Vagina (tissue), 2 donors: ENCODE measurements around the gene HDAC7. TPM values are rescaled to one million over a fixed set of nuclear protein-coding genes. Genes with fewer than 3 reads are reported as not detected.

Source experiments
- DNase-seq, 2 donors: peaks; one replicate each; pipeline ENCODE4 v3.0.0-alpha.2; 2017; ENCODE audit errors: extremely low spot score in 2 of 2
- H3K27ac ChIP-seq: fragments of 200-600 bp; sonication (generic); one replicate; pipeline ENCODE4 v1.5.1; 2019
- H3K27me3 ChIP-seq: fragments of 200-600 bp; sonication (generic); one replicate; pipeline ENCODE4 v1.5.1; 2019
- H3K36me3 ChIP-seq, 2 donors: fragments of 200-600 bp; sonication (generic); one replicate each; pipeline ENCODE4 v1.5.1; 2017 to 2019
- H3K4me1 ChIP-seq: fragments of 200-600 bp; sonication (generic); one replicate; pipeline ENCODE4 v1.5.1; 2019
- H3K4me3 ChIP-seq, 2 donors: fragments of 200-600 bp; sonication (generic); 1 replicate in 1 of 2; 2 replicates in 1 of 2; pipeline ENCODE4 v1.5.1; 2016 to 2019
- H3K9me3 ChIP-seq: fragments of 200-600 bp; sonication (generic); one replicate; pipeline ENCODE4 v1.5.1; 2019
- POLR2A ChIP-seq, 2 donors: fragments of 450-650 bp; IDR thresholded peaks; one replicate each; pipeline ENCODE4 v1.6.1; 2017; ENCODE audit warnings: antibody characterized with exemption in 2 of 2, mild to moderate bottlenecking in 2 of 2, moderate library complexity in 2 of 2
- POLR2AphosphoS5 ChIP-seq, 2 donors: sonication (generic); formaldehyde crosslinking; IDR thresholded peaks; one replicate each; pipeline ENCODE4 v1.9.0; 2017; ENCODE audit warnings: antibody characterized with exemption in 2 of 2, mild to moderate bottlenecking in 2 of 2, low read depth in 1 of 2; ENCODE audit not compliant: insufficient read depth in 1 of 2
- intact Hi-C: fragments of 100-400 bp; cut with DNase I; formaldehyde crosslinking; loops from one replicate; pipeline ENCODE4 v1.15.1; 2023
- total RNA-seq: library from RNA; depleted of rRNA; stranded (reverse); fragments of >200 nt; gene quantifications from one replicate; pipeline ENCODE4 v1.2.3, GENCODE V29; 2016
- TF ChIP-seq, protein P1 (sequence below), 3 experiments: fragments of 450-650 bp in 2 of 3; fragments of 200-600 bp in 1 of 3; sonication (generic) in 1 of 3; IDR thresholded peaks; one replicate each; pipeline ENCODE4 v1.5.1; 2017 to 2019; ENCODE audit warnings: antibody characterized with exemption in 3 of 3, mild to moderate bottlenecking in 2 of 3, moderate library complexity in 2 of 3

Gene HDAC7
- total RNA-seq, 1 donor from 2014 or later = 67.0 TPM

DNA sequence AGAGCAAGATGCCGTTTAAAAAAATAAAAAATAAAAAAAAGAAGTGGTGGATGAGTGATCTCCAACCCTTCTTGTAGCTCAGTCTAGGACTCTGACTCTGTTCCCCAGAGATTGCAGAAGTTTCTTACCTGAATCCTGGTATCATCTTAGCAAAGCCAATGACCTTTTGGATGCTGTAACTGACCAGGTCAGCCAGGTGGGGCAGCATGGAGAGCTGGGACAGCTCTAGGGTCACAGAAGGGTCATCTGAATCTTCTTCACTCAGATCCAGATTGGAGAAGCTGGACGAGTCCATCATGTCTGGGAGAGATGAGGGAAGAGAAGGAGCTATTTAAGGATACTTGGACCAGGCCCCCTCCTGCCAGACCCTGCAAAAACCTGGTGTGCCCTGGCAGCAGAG is 35.8 kb upstream of the HDAC7 start:
- no peak for TF ChIP-seq POLR2AphosphoS5 (IDR thresholded peaks at IDR 0.05; ENCODE audit: insufficient read depth in 1 of 2, low read depth in 1 of 2)
- TF ChIP-seq POLR2A (IDR thresholded peaks at IDR 0.05) = no peak
- TF ChIP-seq, protein P1, sequence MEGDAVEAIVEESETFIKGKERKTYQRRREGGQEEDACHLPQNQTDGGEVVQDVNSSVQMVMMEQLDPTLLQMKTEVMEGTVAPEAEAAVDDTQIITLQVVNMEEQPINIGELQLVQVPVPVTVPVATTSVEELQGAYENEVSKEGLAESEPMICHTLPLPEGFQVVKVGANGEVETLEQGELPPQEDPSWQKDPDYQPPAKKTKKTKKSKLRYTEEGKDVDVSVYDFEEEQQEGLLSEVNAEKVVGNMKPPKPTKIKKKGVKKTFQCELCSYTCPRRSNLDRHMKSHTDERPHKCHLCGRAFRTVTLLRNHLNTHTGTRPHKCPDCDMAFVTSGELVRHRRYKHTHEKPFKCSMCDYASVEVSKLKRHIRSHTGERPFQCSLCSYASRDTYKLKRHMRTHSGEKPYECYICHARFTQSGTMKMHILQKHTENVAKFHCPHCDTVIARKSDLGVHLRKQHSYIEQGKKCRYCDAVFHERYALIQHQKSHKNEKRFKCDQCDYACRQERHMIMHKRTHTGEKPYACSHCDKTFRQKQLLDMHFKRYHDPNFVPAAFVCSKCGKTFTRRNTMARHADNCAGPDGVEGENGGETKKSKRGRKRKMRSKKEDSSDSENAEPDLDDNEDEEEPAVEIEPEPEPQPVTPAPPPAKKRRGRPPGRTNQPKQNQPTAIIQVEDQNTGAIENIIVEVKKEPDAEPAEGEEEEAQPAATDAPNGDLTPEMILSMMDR (IDR thresholded peaks at IDR 0.05) = no peak
- intact Hi-C loops = no loop called here
- Histone ChIP-seq H3K36me3 (peaks cover 0 to 10% of the 10 kb centered on the region in 2 donors), H3K27me3 (no peaks in the 10 kb centered on the region), H3K9me3 (no peaks in the 10 kb centered on the region), H3K27ac (no peak overlapping the region), H3K4me3 (no peak overlapping the region), H3K4me1 (peaks cover 11% of the 10 kb centered on the region)
- DNase-seq = no peak

GRCh38 chr12:47854531-47854930 is 34.8 kb upstream of the HDAC7 start:
- intact Hi-C loops = no loop called here
- Histone ChIP-seq H3K9me3 (no peaks in the 10 kb centered on the region), H3K36me3 (peaks cover 0 to 10% of the 10 kb centered on the region in 2 donors), H3K4me3 (no peak overlapping the region), H3K27me3 (no peaks in the 10 kb centered on the region), H3K27ac (no peak overlapping the region), H3K4me1 (peaks cover 11% of the 10 kb centered on the region)
- TF ChIP-seq POLR2A (IDR thresholded peaks at IDR 0.05) = no peak
- TF ChIP-seq, protein P1 (IDR thresholded peaks at IDR 0.05) = no peak
- no peak for TF ChIP-seq POLR2AphosphoS5 (IDR thresholded peaks at IDR 0.05; ENCODE audit: insufficient read depth in 1 of 2, low read depth in 1 of 2)
- DNase-seq = no peak

- Histone ChIP-seq H3K4me3 (no peak overlapping the region), H3K9me3 (no peaks in the 10 kb centered on the region), H3K4me1 (no peaks in the 10 kb centered on the region), H3K36me3 (peaks cover 0 to 10% of the 10 kb centered on the region in 2 donors), H3K27ac (no peak overlapping the region), H3K27me3 (no peaks in the 10 kb centered on the region)
- TF ChIP-seq, protein P1 (IDR thresholded peaks at IDR 0.05) = no peak
- no peak for TF ChIP-seq POLR2A (IDR thresholded peaks at IDR 0.05)
- TF ChIP-seq POLR2AphosphoS5 (IDR thresholded peaks at IDR 0.05; ENCODE audit: insufficient read depth in 1 of 2, low read depth in 1 of 2) = no peak
- intact Hi-C loops = no loop called here
- no peak for DNase-seq
Observed at GRCh38 chr12:47852096-47852571, 32.4 kb upstream of the HDAC7 start.

DNA sequence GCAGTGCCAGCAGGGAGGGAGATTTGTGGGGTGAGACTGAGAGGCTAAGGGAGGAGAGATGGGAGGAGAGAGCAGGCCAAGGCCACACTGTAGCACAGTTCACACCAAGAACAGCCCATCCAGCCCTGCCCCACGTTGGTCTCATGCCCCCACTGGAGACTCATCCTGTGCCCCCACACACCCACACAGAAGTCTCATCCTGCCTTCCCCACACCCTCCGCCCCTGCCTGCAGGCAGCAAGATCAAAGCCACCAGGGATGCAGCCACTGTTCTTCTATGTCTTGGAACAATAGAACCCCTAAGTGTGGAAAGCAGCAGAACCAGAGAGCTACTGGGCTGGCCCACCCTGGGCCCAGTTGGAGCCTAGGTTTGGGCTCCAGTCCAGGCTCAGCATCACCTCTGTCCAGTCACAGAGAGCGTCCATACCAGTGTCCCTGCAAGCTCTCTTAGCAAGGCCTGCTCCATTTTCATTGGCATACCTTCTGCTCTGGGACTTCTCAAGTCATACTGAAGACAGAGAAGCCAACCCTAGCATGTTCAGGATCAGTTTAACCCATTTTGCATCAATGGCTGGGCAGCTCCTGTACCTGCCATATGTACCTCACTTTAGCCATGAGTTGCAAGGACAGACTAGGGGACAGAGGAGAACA is 31.7 kb upstream of the HDAC7 start:
- H3K36me3 ChIP-seq = peaks cover 0 to 10% of the 10 kb centered on the region in 2 donors
- TF ChIP-seq POLR2A (IDR thresholded peaks at IDR 0.05) = no peak
- no peak for TF ChIP-seq POLR2AphosphoS5 (IDR thresholded peaks at IDR 0.05; ENCODE audit: insufficient read depth in 1 of 2, low read depth in 1 of 2)
- TF ChIP-seq, protein P1 (IDR thresholded peaks at IDR 0.05) = no peak
- H3K9me3 ChIP-seq = no peaks in the 10 kb centered on the region
- H3K4me3 ChIP-seq = no peak overlapping the region
- DNase-seq = no peak
- intact Hi-C loops = no loop called here
- no peak overlapping the region for H3K27ac ChIP-seq
- no peaks in the 10 kb centered on the region for H3K27me3 ChIP-seq
- no peaks in the 10 kb centered on the region for H3K4me1 ChIP-seq
